AG09309 (cell line): ENCODE results near the gene S100A5.

Source experiments
- DNase-seq: peaks from one replicate; pipeline ENCODE4 v3.0.0-alpha.2; 2010; ENCODE audit warnings: low read depth
- H3K4me3 ChIP-seq: 2 replicates; pipeline ENCODE4 v1.5.1; 2011; ENCODE audit warnings: mild to moderate bottlenecking, low read depth, low read length, moderate library complexity; ENCODE audit not compliant: control insufficient read depth
- CTCF ChIP-seq: IDR thresholded peaks from 2 replicates; pipeline ENCODE4 v1.5.1; 2011; ENCODE audit warnings: mild to moderate bottlenecking, low read depth, low read length, inconsistent platforms; ENCODE audit not compliant: insufficient read depth, control insufficient read depth; ENCODE audit errors: missing control alignments

The S100A5 gene

GRCh38 chr1:153509729-153510354 lies 30.9 kb downstream of the S100A5 start:
- TF ChIP-seq CTCF: peak; percentile 78
- H3K4me3 ChIP-seq: no peak overlapping the region
- no peak for DNase-seq

GRCh38 chr1:153509036-153509435 lies 31.7 kb downstream of the S100A5 start:
- TF ChIP-seq CTCF: no peak

GRCh38 chr1:153507926-153508583 lies 32.7 kb downstream of the S100A5 start:
- no peak for TF ChIP-seq CTCF
- no peak for DNase-seq
- no peak overlapping the region for H3K4me3 ChIP-seq

More at GRCh38 chr1:153509036-153509435, 31.7 kb downstream of the S100A5 start:
- H3K4me3 ChIP-seq: no peak overlapping the region
- DNase-seq: no peak

- no peak for TF ChIP-seq CTCF
- DNase-seq: peak; percentile 50
Measured at GRCh38 chr1:153506831-153507413, 33.8 kb downstream of the S100A5 start.

GRCh38 chr1:153506386-153506785 lies 34.3 kb downstream of the S100A5 start:
- TF ChIP-seq CTCF: no peak
- DNase-seq: no peak
- H3K4me3 ChIP-seq: no peak overlapping the region

More at GRCh38 chr1:153506831-153507413, 33.8 kb downstream of the S100A5 start:
- H3K4me3 ChIP-seq: no peak overlapping the region

GRCh38 chr1:153505576-153505975 lies 35.2 kb downstream of the S100A5 start:
- no peak overlapping the region for H3K4me3 ChIP-seq
- TF ChIP-seq CTCF: no peak
- no peak for DNase-seq

- no peak for DNase-seq
- no peak for TF ChIP-seq CTCF
- no peak overlapping the region for H3K4me3 ChIP-seq
Measured at GRCh38 chr1:153503766-153504165, 37.0 kb downstream of the S100A5 start.
